ENCODE data around the gene PFDN2.
"Not testable (repeated sequence)": the region's sequence is repeated elsewhere in the genome, so short reads cannot be mapped to it uniquely, and the experiment has no call there.

PFDN2 gene

DNA sequence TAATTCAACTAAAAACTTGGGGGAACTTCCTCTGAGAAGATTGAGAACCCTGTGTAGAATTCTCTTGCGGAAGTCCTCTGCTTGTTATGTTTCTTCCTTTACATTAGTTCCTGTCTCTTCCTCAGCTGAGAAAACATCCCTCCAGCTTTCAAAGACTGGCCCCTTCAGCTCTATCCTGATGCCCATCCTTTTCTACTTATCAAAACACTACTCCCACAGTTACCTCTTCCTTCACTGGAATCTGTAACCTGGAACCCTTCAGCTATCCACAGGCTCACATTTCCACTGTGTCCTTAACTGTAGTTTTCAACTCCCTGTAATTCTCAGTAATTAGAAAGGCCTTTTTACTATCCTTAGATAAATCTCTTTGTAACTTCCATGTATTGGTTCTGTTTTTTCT is 20.6 kb upstream of the PFDN2 start:
- DNase-seq (ENCODE audit: low spot score), result no peak

DNA sequence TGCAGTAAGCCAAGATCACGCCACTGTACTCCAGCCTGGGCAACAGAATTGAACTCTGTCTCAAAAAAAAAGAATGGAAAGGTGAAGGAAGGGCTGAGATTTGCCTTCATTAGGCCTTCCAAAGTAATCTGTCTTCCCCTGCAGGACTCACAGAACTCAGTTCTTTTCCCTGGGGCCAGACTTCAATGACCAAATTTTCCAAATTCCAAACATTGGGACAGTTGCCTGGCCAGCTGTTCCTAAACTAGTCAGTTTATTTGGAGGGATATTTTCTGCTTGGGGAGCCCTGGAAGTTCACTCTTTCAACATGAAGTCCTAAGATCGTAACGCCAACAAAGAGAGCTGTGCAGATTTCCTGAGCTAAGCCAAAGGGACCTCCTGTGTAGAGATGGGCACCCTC is 20.0 kb upstream of the PFDN2 start:
- DNase-seq (ENCODE audit: low spot score), result no peak

DNA sequence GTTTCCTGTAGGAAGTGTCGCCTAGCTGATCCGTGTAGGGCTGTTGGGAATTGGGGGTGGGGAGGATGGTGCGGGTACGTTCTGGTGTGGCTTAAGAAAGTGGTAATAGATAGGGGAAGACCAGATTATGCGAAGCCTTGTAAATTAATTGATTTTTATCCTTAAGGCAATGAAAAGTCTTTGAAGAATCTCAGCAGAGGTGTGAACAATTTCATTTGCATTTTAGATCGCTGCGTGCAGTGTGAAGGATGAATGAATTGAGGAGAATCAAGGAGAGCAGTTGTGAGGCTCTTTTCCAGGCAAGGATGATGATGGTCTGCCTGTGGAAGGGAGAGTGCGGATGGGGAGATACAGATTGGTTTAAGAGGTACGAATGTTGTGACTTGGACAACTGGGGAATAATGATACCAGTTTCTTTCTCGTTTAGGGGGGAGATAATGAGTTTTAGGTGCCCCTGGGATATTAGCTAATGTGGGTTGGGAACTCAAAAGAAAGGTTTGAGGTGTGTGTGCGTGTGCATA is 15.4 kb upstream of the PFDN2 start:
- no peak for DNase-seq (ENCODE audit: low spot score)

DNA sequence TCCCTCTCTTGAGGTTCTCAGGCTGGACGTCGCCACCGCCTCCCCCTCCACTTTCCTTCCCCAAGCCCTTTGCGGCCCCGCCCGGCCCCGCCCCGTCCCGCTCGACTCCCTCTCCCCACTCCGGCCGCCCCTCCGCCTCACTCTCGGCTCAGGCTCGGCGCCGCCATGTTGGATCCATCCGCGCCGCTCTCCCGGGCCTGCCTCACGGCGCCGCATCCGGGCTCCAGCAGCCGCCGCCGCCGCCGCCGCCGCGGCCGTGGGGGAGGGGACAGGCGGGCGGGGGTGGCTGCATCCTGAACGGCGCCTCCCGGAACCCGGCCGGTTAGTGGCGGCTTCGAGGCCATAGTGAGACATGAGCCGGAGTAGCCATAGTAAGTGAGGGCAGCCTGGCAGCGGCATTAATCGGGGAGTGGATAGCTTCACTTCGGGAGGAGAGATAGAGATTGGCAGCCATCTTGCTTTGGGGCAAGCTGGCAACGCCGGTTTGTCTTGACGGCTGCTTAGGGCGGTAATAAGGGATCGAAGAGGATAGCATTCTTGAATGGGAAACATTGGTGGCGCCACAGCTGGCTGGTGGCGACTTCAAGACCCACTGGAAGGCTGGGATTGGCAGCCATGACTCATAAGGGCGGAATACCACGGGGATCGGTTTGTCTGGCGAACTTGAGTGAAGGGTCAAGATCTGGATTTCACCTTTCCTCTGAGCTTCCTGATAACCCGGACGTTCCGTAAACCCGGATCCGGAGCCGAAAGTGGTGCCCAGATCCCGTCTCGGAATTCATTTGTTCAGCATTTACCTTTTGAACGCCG is 14.8 kb upstream of the PFDN2 start, which contains the start of gene DEDD:
TSS of gene DEDD (minus strand) at position 258 of the 810 bp plus-strand sequence. CDS start 8,205 bp downstream, outside the sequence.
- peak; percentile 97 for DNase-seq (ENCODE audit: low spot score)

DNA sequence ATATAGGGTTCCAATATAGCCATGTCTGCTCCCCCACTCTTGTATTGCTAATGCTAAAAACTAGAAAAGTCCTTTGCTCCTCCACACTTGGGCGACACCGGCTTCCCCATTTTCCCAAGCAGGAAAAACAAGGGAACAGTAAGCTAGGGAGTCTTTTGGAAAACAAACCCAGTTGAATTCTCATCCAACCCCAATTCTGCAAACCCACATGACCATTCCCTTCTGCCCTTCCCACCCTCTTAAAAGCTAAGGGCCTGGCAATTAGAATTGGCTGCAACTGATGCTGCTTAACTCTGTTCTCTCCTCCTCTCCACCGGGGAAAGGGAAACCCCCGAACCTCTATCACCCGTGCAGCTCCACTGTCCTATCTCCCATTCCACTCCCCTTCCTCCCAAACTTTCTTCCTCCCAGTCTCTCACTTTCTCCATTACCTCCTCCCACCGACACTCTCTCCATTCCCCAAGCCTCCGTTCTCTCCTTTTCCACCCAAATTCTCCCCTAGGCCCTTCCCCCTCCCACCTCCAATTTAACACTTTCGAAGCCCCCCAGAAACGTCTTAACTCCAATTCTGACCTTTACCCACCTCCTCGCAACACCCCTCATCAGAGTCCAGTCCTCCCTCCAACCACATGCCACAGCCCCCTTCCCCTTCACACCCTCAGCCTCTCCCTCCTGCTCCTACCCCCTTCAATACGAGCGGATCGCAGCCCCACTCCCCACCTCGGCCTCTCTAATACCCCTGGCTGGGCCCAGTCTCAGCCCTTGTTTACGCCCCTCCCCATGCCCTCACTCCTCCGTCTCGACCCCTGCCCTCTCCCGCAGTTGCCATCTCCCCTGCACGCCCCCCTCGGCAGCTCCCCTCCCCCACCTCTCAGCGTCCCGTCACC is 13.9 kb upstream of the PFDN2 start:
- DNase-seq (ENCODE audit: low spot score), result peak; percentile 61

DNA sequence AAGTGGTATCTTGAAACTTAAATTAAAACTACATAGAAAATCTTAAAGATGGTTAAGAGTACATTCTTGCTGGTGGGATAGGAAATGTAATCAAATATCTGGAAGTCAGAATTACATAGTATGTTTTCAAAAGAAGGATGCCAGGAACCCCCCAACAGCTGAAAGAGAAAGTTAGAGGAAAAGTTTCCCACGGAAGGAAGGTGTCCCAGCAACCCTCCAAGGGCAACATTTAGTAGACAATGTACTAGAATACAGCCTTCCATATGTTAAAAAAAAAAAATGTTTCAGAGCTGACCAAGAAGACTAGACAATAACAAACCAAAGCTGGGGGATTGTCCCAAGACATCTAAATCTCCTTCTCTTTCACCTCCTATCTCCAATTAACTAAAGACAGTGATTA is 12.4 kb upstream of the PFDN2 start:
- no peak for DNase-seq (ENCODE audit: low spot score)

DNA sequence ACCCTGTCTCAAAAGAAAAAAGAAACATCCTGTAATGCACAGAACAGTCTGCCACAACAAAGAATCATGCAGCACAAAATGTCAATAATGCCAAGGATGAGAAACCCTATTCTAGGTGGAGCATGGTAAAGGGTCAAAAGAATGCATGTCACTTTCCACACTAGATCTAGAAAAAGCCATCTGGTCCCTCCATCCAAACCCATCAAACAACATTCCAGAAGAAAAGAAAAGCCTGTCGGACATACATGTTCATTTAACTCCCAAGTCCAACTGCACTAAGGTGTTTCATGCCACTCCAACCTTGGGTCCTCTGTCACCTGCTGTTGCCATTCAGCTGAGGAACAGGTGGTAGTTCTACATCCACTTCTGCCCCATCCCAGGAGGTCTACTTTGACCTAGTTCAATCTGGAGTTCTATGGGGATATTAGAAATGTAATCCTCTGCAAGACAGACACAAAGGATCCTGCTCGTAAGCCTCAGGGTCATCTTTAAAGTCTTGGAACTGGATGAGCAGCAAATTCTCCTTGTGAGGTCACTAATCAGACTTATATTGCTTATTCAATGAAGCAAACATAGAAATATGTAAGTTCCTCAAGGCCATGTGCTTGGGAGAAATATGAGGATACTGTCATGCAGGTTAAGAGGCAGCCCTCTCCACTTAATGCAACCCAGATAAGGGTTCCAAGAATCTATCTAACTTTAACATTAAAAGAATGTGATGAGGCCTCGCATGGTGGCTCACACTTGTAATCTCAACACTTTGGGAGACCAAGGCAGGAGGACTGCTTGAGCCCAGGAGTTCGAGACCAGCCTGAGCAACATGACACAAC is 11.0 kb upstream of the PFDN2 start:
- DNase-seq (ENCODE audit: low spot score), result no peak

DNA sequence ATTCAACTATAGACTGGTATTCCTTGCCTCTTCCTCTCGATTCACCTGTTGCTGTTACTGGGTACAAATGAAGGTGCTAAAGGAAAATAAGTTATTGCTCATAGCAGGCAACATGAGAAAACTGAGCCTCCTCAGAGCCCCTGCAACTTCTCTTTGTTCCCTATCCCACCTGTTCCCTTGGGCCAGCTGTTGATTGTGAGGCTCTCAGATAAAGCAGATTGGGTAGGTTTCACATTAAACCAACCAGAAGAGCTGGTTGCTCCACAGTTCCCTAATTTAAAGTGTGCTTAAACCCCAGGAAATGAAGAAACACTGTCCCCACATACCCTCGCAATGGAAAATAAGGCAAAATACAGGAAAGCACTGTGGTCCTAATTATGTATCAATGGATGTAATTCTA is 9.8 kb upstream of the PFDN2 start:
- DNase-seq (ENCODE audit: low spot score), result no peak

DNA sequence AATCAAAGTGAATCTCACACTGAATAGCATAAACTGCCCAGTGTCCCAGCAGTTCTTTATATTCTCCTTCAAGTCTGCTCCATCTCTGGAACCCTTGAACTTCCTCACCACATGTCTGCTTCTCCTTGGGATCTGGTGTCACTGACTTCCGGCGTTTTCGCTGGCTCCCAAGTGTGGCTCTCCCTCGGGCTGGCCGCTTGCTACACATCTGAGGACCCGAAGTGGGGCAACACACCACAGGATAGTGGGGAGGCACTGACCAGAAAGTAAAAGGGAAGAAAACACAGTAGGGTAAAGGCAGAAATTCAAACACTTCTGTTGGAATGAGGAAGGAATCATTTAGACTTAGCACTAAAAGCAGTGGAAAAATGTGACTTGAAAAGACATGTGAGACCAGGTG is 5.1 kb upstream of the PFDN2 start:
- DNase-seq (ENCODE audit: low spot score), result no peak

DNA sequence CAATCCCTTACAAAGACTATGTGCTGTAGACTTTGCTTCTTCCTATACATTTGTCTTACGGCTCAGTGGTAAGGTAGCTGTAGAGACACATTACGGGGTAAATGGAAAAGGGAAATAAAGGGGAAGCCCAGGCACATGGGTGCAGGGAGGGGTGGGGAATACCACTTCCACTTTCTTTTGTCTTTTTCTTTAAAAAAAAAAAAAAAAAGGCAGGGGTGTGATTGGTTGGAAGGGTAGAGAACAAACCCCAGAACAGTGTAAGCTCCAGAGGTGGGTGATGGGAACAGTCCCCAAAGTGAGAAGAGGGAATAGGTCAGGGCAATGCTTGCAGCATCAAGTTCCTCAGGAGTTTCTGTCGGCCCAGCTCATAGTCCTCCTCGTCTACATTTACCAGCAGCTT is 4.0 kb upstream of the PFDN2 start:
- DNase-seq (ENCODE audit: low spot score), result no peak

DNA sequence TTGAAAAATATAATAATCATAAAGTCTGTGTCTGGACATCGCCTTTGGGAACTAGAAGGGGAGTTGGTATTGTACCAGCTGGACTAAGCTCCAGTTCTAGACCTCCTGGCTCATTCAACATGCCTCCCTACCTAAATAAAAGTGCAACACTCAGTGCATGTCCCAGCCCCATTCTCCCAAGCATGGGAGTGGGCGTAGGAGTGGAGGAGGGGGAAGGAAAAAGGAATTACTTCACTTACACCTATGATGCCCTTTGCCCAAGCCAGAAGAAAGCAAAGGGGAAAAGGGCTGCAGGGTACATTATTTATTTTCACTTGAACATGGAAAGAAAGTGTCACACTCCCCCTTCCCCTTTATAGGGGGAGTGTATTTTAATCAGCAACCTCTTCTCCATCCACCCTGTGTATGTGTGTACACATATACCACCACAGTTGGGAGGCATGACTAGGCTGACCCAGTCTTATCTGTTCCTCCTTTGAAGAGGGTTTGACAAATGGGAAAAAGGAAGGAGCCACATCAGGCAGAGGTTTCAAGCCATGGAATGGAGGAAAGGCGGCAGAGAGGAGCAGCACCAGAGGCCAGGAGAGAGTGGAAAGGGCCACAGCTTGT is 3.3 kb upstream of the PFDN2 start:
- no peak for DNase-seq (ENCODE audit: low spot score)

DNA sequence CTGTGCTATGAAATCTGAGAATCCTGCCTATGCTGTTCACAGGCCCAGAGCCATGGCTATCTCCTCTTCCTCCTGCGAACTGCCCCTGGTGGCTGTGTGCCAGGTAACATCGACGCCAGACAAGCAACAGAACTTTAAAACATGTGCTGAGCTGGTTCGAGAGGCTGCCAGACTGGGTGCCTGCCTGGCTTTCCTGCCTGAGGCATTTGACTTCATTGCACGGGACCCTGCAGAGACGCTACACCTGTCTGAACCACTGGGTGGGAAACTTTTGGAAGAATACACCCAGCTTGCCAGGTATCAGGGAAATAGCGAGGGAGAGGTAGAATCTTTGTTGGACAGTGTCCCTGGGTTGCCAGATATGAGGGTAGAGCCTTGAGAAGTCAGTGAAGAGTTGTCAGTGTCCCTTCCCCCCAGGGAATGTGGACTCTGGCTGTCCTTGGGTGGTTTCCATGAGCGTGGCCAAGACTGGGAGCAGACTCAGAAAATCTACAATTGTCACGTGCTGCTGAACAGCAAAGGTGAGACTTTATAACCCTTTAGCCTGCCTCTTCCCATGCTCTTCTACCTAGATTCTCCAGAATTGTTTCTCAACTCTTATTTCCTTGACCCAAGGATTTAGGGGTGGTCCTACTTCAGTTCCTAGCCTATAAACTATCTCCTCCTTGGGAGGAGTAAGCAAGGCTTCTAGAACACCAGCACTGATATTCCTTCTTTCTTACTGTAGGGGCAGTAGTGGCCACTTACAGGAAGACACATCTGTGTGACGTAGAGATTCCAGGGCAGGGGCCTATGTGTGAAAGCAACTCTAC is 1.5 kb upstream of the PFDN2 start:
- DNase-seq (ENCODE audit: low spot score), result peak; percentile 94

DNA sequence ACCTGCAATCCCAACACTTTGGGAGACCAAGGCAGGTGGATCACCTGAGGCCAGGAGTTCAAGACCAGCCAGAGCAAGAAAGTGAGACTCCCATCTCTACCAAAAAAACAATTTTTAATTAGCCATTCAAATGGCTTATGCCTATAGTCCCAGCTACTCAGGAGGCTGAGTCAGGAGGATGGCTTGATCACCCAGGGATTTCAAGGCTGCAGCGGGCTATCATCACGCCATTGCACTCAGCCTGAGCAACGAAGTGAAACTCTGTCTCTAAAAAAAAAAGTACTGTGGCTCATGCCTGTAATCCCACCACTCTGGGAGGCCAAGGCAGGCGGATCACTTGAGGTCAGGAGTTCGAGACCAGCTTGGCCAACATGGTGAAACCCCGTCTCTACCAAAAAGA is 1.9 kb downstream of the PFDN2 start:
- DNase-seq (ENCODE audit: low spot score), result not testable (repeated sequence)

DNA sequence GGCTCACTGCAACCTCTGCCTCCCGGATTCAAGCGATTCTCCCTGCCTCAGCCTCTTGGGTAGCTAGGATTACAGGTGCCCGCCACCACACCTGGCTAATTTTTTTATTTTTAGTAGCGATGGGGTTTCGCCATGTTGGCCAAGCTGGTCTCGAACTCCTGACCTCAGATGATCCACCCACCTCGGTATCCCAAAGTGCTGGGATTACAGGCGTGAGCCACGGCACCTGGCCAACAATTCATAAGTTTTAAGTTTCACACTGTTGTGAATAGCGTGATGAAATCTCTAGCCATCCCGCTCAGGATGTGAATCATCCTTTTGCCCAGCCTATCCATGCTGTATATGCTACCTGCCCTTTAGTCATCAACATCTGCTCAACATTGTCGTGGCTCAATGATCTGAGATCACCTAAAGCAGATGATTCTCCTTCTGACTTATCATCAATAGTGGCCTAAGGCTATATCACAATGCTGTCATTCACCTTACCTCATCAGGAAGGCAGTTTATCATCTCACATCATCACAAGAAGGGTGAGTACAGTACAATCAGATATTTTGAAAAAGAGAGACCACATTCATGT is 2.6 kb downstream of the PFDN2 start:
- no peak for DNase-seq (ENCODE audit: low spot score)

DNA sequence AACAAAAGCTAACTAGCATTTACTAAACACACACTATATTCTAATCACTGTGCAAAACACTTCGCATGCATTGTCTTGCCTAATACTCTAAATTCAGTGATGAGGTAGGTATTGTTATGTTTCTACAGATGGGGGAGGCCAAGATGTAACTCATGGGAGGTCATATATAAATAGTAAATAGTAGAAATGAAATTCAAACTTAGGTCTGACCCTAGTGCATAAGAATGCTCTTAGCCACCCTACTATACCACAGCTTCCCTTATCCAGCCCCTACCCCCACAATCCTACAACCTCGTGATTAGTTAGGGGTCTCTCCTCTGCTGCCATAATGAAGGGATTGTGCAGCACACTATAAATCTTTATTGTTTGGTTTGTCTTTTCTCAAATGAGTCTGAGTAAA is 3.3 kb downstream of the PFDN2 start:
- no peak for DNase-seq (ENCODE audit: low spot score)

DNA sequence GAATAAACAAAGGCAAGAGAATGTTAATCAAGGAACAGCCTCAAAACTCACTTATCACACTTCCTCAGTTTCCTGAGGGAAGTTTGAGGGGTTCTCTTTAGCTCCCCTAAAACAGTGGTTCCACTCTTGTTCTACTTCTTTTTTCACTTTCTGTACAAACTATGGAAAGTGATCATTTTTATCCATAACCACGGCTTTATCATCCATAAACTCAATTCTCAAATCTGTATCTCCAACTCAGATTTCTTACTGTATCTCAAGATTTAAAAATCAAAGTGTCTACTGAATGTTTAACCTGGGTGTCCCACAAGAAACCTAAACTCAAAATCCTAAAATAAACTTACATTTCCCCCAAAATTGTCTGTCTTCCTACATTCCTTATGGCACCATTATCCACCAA is 3.9 kb downstream of the PFDN2 start:
- DNase-seq (ENCODE audit: low spot score), result no peak

DNA sequence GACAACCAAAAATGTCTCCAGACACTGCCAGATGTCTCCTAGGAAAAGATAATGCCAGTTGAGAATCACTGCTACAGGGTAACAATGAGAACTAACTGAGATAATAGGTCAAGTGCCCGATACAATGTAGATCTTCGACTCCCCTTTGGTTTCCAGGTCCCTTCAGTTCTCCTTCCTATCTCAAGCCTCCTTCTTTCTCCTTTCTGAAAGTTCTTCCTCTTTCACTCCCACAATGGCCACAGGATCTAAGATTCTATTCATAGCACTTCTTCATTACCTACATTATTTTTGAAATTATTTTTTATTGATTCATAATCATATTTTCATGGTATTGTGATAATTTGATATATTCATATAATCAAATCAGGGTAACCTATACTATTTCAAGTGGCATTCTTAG is 6.3 kb downstream of the PFDN2 start:
- no peak for DNase-seq (ENCODE audit: low spot score)

DNA sequence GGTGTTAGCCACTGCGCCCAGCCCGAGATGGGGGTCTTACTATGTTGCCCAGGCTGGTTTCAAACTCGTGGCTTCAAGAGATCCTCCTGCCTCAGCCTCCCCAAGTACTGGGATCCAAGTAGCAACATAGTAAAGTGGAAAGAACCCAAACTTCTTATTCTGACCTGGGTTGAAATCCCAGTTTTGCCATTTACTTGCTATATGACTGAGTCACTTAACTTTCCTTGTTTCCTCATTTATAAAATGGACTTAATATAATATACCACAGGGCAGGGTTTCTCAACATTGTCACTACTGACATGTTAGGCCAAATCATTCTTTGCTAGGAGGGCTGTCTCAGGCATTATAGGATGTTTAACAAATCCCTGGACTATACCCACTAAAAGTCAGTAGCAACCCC is 6.7 kb downstream of the PFDN2 start:
- DNase-seq (ENCODE audit: low spot score), result no peak

DNA sequence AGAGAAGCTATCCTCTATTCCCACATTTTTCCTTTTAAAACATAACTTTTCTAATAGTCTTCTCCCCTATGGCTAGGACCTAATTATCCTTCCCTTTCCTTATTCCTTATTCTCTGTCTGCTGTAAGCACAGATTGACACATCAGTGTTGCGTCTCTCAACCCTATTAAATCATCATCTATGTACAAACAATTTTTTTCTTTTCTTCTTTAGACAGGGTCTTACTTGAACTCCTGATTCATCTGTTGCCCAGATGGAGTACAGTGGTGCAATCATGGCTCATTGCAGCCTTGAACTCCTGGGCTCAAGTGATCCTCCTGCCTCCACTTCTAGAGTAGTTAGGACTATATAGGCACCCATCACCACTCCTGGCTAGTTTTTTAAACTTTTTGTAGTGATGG is 11.4 kb downstream of the PFDN2 start:
- no peak for DNase-seq (ENCODE audit: low spot score)

DNA sequence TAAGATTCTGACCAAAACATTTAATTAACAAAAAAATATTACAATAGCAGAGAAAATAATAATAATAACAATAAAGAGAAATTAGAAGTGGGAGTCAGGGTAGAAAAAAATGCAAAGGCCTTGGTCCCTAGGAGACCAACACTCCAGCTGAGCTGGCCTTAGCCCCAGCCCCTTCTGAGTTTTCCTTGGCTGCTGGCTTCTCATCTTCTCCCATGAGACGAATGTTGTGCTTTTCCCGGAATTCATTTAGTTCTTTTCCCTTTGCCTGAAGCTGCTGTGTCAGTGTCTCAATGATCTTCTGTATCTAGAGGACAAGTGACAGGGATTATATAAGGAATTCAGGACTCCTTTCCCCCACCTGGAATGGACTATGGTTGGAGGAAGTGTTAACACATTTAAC is 17.3 kb downstream of the PFDN2 start:
- no peak for DNase-seq (ENCODE audit: low spot score)

Data from NAMALWA (cell line).